ENCODE measurements around the gene HDDC3. TPM values are rescaled to one million over a fixed set of nuclear protein-coding genes. Genes with fewer than 3 reads are reported as not detected.

HDDC3 gene
- total RNA-seq, 3 donors from 2014 or later (not counting 1 experiment from before 2014, with no cell fraction given) = 11.2 to 14.5 (median 12.1) TPM

DNA sequence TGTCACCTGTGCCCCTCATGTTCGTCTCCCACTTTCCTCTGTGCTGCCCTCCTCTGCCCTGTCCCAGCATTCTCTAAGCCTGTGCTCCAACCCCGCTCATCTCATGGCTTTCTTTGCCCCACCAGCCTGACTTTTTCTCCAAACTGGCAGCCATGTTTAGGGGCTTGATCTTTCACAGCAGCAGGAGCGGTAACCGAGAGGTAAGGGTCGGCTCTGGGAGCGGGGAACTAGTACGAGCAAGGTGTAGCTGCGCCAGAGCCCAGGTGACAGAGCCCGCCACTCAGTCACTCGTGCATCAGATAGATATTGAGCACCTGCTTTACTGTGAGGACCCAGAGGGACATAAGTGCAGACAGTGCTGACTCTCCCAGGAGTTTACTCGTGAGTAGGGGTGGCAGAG lies 15.9 kb downstream of the HDDC3 start:
- 79% methylated on average over 11 of the region's 11 CpGs for WGBS (ENCODE audit: insufficient coverage)
- Histone ChIP-seq H3K27me3 (ENCODE audit: control insufficient read depth, insufficient read depth, low read length) (no peaks in the 10 kb centered on the region), H3K4me1 (ENCODE audit: control insufficient read depth, insufficient read depth, low read length) (peaks cover 14% of the 10 kb centered on the region), H3K4me3 (ENCODE audit: low read length) (no peak overlapping the region), H3K36me3 (ENCODE audit: control insufficient read depth, insufficient read depth, low read length) (peaks cover 92% of the 10 kb centered on the region), H3K27ac (ENCODE audit: low read length) (no peak overlapping the region), H3K9me3 (ENCODE audit: control insufficient read depth, insufficient read depth, low read length) (no peaks in the 10 kb centered on the region)
- peaks cover 0 to 5% of the 10 kb centered on the region in 2 donors for H3K4me1 Mint-ChIP-seq
- H3K9me3 Mint-ChIP-seq = no peaks in the 10 kb centered on the region
- no peak overlapping the region for H3K4me3 Mint-ChIP-seq
- H3K27me3 Mint-ChIP-seq (ENCODE audit: low read depth in 2 of 2) = no peaks in the 10 kb centered on the region
- peak overlapping the region in 1 of 2 donors; percentile 12 for H3K27ac Mint-ChIP-seq
- ATAC-seq (no peak), DNase-seq (no peak)
- peaks cover 15% of the 10 kb centered on the region for H3K36me3 Mint-ChIP-seq
- TF ChIP-seq CTCF (IDR thresholded peaks at IDR 0.05) = no peak
- intact Hi-C loops (cut with micrococcal nuclease) = no loop called here

DNA sequence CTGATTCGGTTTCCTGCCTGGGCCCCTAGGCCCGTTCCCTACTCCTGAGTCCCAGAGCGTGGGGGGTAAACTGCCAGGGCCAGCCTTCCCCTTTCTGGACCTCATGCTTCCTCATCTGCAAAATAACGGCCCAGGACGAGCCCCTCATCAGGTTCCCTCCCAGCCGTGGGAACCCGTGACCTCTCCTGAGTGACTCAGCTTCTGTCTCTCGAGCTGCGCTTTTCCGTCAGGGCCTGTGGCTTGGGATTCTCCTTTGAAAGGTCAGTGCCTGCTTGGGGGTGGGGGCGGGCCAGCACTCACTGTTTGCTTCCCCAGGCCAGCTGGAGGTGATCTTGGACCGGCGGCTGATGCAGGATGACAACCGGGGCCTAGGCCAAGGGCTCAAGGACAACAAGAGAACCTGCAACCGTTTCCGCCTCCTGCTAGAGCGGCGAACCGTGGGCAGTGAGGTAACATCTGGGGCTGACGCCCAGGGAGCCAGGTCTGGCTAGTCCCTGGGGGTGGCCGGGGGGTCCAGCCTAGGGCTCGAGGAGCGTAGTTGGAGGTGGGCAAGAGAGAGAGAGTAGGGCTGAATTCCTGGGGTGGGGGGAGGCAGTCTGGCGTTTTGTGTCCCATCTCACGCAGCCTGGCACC lies 16.4 kb downstream of the HDDC3 start:
- Mint-ChIP-seq H3K9me3 (no peaks in the 10 kb centered on the region), H3K36me3 (peaks cover 9% of the 10 kb centered on the region), H3K4me1 (peaks cover 0 to 5% of the 10 kb centered on the region in 2 donors), H3K4me3 (no peak overlapping the region), H3K27ac (peak overlapping the region in 1 of 2 donors; percentile 38), H3K27me3 (ENCODE audit: low read depth in 2 of 2) (no peaks in the 10 kb centered on the region)
- Histone ChIP-seq H3K4me1 (ENCODE audit: control insufficient read depth, insufficient read depth, low read length) (peaks cover 14% of the 10 kb centered on the region), H3K27ac (ENCODE audit: low read length) (no peak overlapping the region), H3K27me3 (ENCODE audit: control insufficient read depth, insufficient read depth, low read length) (no peaks in the 10 kb centered on the region), H3K36me3 (ENCODE audit: control insufficient read depth, insufficient read depth, low read length) (peaks cover 93% of the 10 kb centered on the region), H3K9me3 (ENCODE audit: control insufficient read depth, insufficient read depth, low read length) (no peaks in the 10 kb centered on the region), H3K4me3 (ENCODE audit: low read length) (no peak overlapping the region)
- 75% methylated on average over 25 of the region's 25 CpGs for WGBS (ENCODE audit: insufficient coverage)
- TF ChIP-seq CTCF (IDR thresholded peaks at IDR 0.05) = no peak
- intact Hi-C loops (cut with micrococcal nuclease) = no loop called here
- ATAC-seq (peak in 2 of 3 donors; percentile 22 to 59), DNase-seq (no peak)

- peak in 1 of 3 donors; percentile 18 for ATAC-seq
Observed at GRCh38 chr15:90915216-90915807, 17.0 kb downstream of the HDDC3 start.

More at GRCh38 chr15:90915216-90915807, 17.0 kb downstream of the HDDC3 start:
- peaks cover 14% of the 10 kb centered on the region for H3K4me1 ChIP-seq (ENCODE audit: control insufficient read depth, insufficient read depth, low read length)
- no peak overlapping the region for H3K27ac ChIP-seq (ENCODE audit: low read length)
- no peak for DNase-seq
- 62% methylated on average over 6 of the region's 7 CpGs for WGBS (ENCODE audit: insufficient coverage)
- intact Hi-C loops (cut with micrococcal nuclease) = no loop called here
- Mint-ChIP-seq H3K4me1 (peaks cover 0 to 5% of the 10 kb centered on the region in 2 donors), H3K4me3 (no peak overlapping the region), H3K9me3 (no peaks in the 10 kb centered on the region), H3K27ac (peak overlapping the region in 1 of 2 donors; percentile 38), H3K27me3 (ENCODE audit: low read depth in 2 of 2) (no peaks in the 10 kb centered on the region), H3K36me3 (peaks cover 6% of the 10 kb centered on the region)
- H3K9me3 ChIP-seq (ENCODE audit: control insufficient read depth, insufficient read depth, low read length) = no peaks in the 10 kb centered on the region
- TF ChIP-seq CTCF (IDR thresholded peaks at IDR 0.05) = no peak
- H3K36me3 ChIP-seq (ENCODE audit: control insufficient read depth, insufficient read depth, low read length) = peaks cover 94% of the 10 kb centered on the region
- H3K27me3 ChIP-seq (ENCODE audit: control insufficient read depth, insufficient read depth, low read length) = no peaks in the 10 kb centered on the region
- no peak overlapping the region for H3K4me3 ChIP-seq (ENCODE audit: low read length)

All from natural killer cell (primary cell).